NCI-H2081 treated with DMSO at 0.1 percent for 48 hours (cell line): Measurements from ENCODE around the gene SH3GL2.
A peak's percentile ranks its signal among the peaks of the same experiment; 100 is the strongest.

ENCODE experiments used
- DNase-seq: peaks from one replicate; lab custom pipeline; 2025; lab: John Stamatoyannopoulos, UW

SH3GL2 gene

GRCh38 chr9:17578911-17579793 lies at the start of gene SH3GL2:
TSS of gene SH3GL2 (plus strand) at chr9:17579066.
- peak; percentile 57 for DNase-seq

GRCh38 chr9:17531642-17532254 lies 47.1 kb upstream of the SH3GL2 start:
- no peak for DNase-seq

DNA sequence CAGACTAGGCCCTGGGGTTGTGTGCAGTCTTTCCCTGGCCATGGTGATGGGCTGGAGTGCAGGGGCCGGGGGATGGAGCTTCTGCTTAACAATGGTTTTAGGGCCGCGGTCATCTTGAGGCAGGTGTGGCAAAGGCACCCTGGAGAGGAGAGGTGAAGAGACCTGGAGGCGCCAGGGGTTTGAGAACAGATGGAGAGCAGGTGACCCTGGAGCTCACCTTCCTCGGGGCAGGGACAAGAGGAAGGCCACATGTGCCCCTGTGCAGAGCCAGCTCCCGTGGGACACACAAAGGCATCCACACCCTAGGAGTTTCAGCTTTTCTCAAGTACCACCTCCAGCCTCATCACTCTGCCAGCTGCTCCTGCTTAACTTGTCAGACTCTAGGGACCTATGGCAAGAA lies 46.4 kb upstream of the SH3GL2 start:
- no peak for DNase-seq

- DNase-seq = no peak
These were observed 43.7 kb upstream of the SH3GL2 start for GRCh38 chr9:17535176-17535575.

GRCh38 chr9:17536027-17536426 lies 42.8 kb upstream of the SH3GL2 start:
- DNase-seq = no peak

- no peak for DNase-seq
These were observed 27.8 kb upstream of the SH3GL2 start for GRCh38 chr9:17551023-17551422.

DNA sequence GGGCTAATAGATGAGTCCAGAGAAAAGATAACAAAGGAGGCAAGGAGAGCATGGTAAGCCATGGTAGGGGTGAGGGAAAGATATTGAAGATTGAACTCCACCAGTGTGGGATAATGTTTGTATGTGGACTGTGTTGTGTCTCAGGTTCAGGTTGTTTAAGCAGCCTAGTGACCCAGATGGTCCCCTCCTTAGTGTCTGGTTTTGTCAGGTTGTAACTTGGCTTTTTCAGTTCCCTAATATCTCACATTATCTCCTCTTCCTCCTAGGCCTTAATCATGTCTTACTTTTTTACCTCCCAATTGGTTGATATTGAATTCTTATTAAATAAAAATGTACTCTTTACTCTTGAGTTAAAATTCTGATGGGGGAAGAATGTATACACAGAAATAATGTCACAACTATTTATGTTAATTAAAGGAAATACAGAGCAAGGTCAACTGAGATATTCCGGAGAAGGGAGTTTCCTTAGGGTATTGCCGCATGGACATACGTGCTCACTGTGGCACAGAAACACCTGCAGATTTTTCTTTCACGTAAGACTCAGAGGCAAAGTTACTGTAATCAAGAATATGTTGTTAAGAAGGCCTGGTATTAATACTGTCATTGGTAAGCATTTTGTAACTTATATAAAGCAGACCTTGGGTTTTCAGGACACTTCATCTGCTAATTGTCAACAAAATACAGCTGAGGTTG lies 23.4 kb upstream of the SH3GL2 start:
- DNase-seq = no peak

- no peak for DNase-seq
These were observed 22.6 kb upstream of the SH3GL2 start for GRCh38 chr9:17556255-17556654.

DNA sequence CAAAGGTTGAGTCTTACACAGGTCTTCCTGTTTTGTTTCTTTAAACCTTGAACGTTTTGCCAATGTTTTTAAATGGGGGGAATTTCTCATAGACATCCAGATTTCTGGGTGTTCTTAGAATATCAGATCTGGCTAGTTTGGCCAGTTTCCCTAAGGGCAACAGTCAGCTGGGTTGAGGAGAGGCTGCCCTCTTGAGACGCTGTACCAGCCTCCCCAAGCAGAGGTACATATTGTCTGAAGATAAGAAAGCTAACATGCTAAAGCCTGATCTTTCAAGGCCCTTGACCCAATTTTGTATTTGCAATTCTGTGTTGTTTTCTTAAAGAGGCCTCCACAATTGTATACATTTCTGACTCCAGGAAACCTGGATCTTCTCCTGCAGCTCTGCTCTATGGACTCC lies 21.9 kb upstream of the SH3GL2 start:
- no peak for DNase-seq

- no peak for DNase-seq
These were observed 7.0 kb upstream of the SH3GL2 start for GRCh38 chr9:17571825-17572224.

DNA sequence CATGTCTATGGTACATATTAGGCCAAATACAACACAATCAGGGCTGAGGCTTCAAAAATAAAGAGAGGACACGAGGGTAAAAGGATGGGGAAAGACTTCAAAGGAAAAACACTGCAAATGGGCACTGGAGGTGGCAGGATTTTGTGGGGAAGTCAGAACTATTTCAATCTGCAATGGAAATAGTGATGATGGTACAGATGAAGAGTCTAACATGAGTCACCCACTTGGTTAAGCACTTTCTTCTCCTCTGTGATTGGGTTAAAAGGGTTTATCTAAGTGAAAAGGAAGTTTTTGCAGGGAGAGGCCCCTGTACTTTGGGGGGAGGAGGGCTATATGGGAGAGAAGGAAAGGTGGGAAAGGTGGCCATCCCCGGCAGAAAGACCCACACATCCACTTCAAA lies 4.5 kb upstream of the SH3GL2 start:
- DNase-seq = no peak

DNA sequence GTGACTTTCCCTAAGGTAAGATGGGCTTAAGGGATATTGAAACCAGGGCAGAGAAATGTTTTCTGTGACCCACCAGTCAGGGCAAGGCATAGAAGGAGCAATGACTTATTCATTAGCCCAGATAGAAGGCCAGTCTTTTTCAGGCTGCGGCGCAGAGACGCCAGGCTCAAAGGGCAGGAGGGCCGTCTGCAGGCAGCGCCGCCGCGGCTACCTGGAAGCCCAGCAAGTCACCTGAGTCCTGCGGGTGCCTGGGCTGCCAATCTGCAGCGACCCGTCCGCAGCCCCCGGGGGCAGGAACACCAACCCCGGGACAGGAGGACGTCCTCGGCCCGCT lies 322 bp upstream of the SH3GL2 start:
- no peak for DNase-seq

- DNase-seq = no peak
These were observed 1.3 kb downstream of the SH3GL2 start for GRCh38 chr9:17580119-17580518.

GRCh38 chr9:17587113-17587512 lies 8.2 kb downstream of the SH3GL2 start:
- DNase-seq = no peak

DNA sequence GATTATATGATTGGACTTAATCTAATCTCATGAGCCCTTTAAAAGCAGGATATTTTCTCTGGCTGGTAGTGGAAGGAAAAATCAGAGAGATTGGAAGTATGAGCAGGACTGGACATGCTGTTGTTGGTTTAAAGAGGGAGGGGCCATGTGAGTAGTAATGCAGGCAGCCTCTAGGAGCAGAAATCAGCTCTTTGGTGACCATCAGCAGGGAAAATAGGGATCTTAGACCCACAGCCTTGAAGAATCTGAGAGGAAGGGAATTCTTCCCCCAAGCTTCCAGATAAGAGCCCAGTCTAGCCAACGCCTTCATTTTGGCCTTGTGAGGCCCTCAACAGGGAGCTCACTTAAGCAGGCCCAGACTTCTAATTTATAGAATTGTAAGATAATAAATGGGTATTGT lies 9.5 kb downstream of the SH3GL2 start:
- DNase-seq = no peak

DNA sequence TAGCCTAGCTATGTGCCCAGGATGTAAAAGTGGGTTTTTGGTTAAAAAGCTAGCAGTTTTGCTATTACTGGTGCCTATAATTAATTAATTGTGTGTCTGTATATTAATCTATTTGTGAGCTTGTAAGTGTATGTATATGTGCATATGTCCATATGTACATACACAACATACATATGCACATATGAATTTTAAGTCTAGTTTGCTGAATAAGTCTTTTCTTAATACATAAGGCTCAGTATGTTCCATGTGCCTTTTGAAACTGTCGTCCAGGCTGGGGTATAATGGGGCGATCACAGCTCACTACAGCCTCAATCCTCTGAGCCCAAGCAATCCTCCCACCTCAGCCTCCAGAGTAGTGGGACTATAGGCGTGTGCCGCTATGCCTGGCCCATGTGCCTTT lies 10.1 kb downstream of the SH3GL2 start:
- no peak for DNase-seq

GRCh38 chr9:17589771-17590170 lies 10.9 kb downstream of the SH3GL2 start:
- no peak for DNase-seq

DNA sequence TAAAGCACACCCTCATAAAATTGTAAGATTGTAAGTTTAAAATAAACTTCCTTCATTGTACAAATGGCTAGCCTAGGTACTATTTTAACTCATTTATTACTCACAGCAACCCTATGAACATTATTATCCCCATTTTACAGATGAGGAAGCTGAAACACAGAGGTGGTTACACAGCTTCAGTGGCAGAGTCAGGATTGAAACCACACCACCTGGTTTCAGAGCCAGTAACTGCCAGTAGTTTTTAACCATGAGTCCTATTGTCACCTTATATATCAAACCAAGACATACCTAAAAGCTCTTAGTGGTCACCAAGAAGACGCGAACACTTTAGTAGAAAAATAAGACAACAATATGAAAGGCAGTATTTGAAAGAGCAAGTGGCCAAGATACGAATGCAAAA lies 16.1 kb downstream of the SH3GL2 start:
- no peak for DNase-seq

DNA sequence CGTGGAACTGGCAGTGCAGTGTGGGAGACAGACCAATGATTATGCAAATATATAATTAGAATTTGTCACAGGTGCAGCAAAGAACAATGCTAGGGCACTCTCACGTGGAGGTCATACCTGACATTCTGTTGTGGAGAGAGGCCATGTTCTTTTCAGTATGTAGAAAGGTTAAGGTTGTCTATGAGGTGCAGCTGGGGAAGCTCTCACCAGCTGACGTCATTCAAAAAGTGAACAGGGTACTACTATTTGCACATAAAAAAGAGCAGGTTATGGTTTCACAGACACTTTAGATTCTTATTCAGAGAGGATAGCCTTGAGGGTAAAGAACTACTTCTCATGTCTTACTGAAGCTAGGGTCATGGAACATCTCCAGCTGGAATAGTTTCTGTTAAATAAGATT lies 19.1 kb downstream of the SH3GL2 start:
- DNase-seq = no peak

GRCh38 chr9:17600962-17601593 lies 22.2 kb downstream of the SH3GL2 start:
- DNase-seq = no peak

- DNase-seq = no peak
These were observed 25.7 kb downstream of the SH3GL2 start for GRCh38 chr9:17604556-17604955.

GRCh38 chr9:17609312-17610005 lies 30.6 kb downstream of the SH3GL2 start:
- no peak for DNase-seq
